LNCaP clone FGC (cell line): Measurements from ENCODE around the gene ITGB4.

Experiments
- DNase-seq: peaks from one replicate; pipeline ENCODE4 v3.0.0-alpha.2; 2011; ENCODE audit warnings: low read depth
- H3K4me3 ChIP-seq: 2 replicates; pipeline ENCODE4 v1.5.1; 2011; ENCODE audit warnings: mild to moderate bottlenecking, low read depth, low read length, control low read depth
- CTCF ChIP-seq: IDR thresholded peaks from 2 replicates; pipeline ENCODE4 v1.5.1; 2012; ENCODE audit warnings: mild to moderate bottlenecking; ENCODE audit not compliant: control insufficient read depth, insufficient read depth; ENCODE audit errors: extremely low read depth

Gene ITGB4

DNA sequence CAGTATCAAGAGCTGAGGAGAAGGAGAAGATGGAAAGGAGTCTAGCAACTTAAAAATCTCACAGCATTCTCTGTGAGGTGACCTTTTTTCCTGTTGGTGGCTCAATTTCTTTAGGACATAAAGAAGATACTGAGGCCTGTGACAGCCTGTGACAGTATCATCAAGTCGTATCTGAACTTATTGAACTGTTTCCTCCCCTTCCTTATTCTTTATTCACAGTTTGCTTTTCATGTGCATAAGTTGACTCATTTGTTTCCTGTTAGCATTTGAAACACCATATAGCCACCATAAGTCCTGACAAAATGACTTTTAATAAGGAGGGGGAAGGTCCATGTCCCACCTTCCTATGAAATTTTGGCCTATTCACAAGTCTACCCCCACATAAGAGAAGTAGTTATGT lies 72.2 kb downstream of the ITGB4 start:
- TF ChIP-seq CTCF: no peak
- DNase-seq: no peak
- no peak overlapping the region for H3K4me3 ChIP-seq

DNA sequence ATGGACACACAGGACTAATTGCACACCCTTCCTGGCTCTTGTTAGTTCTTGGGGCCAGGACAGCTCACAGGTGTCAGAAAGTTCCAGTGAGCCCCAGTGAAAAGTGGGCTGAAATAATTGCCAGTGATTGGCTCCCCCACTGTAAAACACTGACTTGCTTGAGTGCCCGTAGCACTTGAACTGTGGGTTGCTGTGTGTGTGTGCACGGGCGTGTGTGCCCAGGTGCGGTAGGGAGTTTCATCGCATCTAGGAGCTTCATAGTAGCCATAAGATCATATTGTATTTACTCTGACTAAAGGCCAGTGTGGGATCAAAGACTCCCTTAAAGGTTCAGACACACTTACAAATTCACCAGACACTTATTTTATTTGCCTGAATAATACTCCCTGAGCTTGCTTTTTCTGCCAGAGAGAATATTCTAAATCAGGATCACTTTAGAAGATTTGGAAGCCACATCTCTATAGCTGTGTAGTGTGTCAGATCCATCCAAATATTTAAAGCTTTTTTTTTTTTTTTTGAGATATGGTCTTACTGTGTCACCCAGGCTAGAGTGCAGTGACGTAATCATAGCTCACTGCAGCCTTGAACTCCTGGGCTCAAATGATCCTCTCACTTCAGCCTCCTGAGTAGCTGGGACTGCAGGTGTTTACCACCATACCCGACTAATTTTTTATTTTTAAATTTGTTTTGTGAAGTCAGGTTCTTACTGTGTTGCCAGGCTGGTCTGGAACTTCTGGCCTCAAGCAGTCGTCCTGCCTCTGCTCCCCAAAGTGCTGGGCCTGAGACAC lies 74.8 kb downstream of the ITGB4 start:
- H3K4me3 ChIP-seq: no peak overlapping the region
- no peak for DNase-seq
- TF ChIP-seq CTCF: no peak

- TF ChIP-seq CTCF: no peak
These were observed 78.1 kb downstream of the ITGB4 start for GRCh38 chr17:75799402-75799801.

GRCh38 chr17:75803883-75804282 lies 82.6 kb downstream of the ITGB4 start:
- no peak for DNase-seq
- H3K4me3 ChIP-seq: no peak overlapping the region
- TF ChIP-seq CTCF: no peak

More at GRCh38 chr17:75799402-75799801, 78.1 kb downstream of the ITGB4 start:
- DNase-seq: no peak
- H3K4me3 ChIP-seq: no peak overlapping the region

GRCh38 chr17:75806822-75807500 lies 85.7 kb downstream of the ITGB4 start:
- DNase-seq: no peak
- no peak overlapping the region for H3K4me3 ChIP-seq
- no peak for TF ChIP-seq CTCF
